ENCODE data around the gene PCDHB12.
"Not testable (repeated sequence)": the region's sequence is repeated elsewhere in the genome, so short reads cannot be mapped to it uniquely, and the experiment has no call there.

The PCDHB12 gene

DNA sequence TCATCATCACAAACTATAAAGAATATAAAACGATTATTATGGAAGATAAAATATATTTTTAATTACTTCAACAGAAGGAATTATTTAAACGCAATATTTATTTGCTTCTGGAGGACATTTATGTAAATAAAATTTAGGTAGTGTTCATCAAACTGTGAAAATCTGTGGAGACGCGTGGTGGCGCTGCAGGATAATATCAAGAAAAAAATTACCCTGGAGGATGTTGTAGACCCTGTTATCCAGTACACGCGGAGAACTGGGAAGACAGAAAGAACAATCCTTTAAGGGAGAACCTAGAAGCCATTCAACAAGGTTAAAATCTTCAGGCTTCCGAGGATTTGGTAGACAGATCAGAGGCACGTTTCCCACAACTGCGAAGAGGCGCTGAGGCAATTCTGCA, at the start of gene PCDHB12:
TSS of gene PCDHB12 (plus strand) at position 242 of the 400 bp plus-strand sequence. CDS start 189 bp downstream, outside the sequence.
- DNase-seq = no peak

DNA sequence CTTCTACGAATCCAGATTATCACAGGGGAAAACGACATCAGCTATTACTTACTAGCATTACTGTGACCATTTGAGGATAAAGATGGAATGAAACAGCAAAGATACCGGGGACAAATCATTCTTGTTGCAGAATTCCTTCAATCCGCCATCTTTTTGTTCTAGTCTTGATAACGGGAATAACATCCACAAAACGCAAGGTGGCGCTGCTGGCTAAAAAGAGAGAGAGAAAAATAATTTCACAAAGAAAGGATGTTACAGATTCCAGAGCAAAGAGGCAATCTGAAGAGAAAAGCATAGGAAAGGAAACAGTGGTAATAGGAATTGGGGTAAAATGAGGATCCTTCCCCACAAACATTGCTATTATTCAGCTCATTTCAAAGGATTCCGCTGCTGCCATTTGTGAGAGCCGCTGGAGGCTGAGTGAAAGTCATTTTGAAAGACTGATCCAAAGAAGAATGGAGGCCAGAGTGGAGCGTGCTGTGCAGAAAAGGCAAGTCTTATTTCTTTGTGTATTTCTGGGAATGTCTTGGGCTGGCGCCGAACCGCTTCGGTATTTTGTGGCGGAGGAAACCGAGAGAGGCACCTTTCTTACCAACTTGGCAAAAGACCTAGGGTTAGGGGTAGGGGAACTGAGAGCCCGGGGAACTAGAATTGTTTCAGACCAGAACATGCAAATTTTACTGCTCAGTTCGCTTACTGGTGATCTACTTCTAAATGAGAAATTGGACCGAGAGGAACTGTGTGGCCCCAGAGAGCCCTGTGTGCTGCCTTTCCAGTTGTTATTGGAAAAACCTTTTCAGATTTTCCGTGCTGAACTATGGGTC, 35.9 kb upstream of the PCDHB12 start, which contains the start of gene PCDHB7:
TSS of gene PCDHB7 (plus strand) at position 264 of the 824 bp plus-strand sequence. CDS start at position 456, 192 bp downstream.
- no peak for DNase-seq

DNA sequence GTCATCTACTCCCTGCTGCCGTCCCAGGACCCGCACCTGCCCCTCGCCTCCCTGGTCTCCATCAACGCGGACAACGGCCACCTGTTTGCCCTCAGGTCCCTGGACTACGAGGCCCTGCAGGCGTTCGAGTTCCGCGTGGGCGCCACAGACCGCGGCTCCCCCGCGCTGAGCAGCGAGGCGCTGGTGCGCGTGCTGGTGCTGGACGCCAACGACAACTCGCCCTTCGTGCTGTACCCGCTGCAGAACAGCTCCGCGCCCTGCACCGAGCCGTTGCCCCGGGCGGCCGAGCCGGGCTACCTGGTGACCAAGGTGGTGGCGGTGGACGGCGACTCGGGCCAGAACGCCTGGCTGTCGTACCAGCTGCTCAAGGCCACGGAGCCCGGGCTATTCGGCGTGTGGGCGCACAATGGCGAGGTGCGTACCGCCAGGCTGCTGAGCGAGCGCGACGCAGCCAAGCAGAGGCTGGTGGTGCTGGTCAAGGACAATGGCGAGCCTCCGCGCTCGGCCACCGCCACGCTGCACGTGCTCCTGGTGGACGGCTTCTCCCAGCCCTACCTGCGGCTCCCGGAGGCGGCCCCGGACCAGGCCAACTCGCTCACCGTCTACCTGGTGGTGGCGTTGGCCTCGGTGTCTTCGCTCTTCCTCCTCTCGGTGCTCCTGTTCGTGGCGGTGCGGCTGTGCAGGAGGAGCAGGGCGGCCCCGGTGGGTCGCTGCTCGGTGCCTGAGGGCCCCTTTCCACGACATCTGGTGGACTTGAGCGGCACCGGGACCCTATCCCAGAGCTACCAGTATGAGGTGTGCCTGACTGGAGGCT, 34.0 kb upstream of the PCDHB12 start:
- DNase-seq = not testable (repeated sequence)

DNA sequence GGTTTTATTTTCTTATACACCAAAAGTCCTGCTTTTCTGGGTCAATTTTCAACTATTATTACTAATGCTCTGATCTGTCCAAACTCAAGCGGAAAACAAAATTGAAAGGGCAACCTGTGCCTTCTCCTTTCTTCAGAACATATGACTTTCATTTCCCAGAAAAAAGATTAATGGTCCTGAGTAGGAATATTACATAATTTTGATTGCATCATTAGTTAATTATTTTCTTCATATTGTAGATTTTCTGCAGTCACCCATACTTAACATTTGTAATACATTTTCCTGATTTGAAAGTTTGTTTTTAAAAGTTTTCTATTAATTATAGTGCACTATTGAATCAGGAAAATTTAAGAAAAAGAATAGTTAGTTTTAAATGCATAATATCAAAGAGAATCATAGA, 32.6 kb upstream of the PCDHB12 start:
- no peak for DNase-seq

DNA sequence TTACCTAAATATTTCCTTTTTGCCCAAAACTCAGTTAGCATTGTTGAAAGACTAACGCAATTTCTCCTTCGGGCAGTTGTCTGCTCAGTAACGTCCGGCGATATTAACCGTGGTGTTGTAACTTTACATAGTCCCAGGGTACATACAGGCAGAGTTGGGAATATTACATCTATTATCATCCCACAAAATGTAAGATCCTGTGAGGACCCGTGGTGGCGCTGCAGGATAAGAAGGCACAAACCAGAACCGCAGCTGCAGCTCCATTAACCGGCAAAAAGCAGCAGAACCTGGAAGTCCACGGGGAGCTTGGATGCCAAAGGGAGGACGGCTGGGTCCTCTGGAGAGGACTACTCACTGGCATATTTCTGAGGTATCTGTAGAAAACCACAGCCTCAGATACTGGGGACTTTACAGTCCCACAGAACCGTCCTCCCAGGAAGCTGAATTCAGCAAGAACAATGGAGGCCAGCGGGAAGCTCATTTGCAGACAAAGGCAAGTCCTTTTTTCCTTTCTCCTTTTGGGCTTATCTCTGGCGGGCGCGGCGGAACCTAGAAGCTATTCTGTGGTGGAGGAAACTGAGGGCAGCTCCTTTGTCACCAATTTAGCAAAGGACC, 30.8 kb upstream of the PCDHB12 start, which contains the start of gene PCDHB8:
TSS of gene PCDHB8 (plus strand) at position 214 of the 615 bp plus-strand sequence. CDS start at position 459, 245 bp downstream.
- not testable (repeated sequence) for DNase-seq

DNA sequence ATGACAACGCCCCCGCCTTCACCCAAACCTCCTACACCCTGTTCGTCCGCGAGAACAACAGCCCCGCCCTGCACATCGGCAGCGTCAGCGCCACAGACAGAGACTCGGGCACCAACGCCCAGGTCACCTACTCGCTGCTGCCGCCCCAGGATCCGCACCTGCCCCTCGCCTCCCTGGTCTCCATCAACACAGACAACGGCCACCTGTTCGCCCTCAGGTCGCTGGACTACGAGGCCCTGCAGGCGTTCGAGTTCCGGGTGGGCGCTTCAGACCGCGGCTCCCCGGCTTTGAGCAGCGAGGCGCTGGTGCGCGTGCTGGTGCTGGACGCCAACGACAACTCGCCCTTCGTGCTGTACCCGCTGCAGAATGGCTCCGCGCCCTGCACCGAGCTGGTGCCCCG, 29.1 kb upstream of the PCDHB12 start:
- DNase-seq = not testable (repeated sequence)

DNA sequence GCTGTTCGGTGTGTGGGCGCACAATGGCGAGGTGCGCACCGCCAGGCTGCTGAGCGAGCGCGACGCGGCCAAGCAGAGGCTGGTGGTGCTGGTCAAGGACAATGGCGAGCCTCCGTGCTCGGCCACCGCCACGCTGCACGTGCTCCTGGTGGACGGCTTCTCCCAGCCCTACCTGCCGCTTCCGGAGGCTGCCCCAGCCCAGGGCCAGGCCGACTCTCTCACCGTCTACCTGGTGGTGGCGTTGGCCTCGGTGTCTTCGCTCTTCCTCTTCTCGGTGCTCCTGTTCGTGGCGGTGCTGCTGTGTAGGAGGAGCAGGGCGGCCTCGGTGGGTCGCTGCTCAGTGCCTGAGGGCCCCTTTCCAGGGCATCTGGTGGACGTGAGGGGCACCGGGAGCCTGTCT, 28.6 kb upstream of the PCDHB12 start:
- not testable (repeated sequence) for DNase-seq

DNA sequence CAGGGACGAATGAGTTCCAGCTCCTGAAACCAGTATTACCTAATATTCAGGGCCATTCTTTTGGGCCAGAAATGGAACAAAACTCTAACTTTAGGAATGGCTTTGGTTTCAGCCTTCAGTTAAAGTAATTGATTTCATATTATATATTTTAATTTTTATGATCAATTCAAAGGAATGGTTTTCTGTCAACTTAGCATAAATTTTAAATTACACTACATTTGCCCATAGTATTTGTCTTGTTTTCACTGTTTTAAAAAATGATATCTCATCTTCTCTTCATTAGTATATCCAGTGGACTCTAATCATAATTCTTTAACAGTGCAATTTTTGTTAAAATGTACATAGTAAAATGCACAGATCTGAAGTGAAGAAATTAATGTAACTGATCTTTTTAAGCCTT, 28.2 kb upstream of the PCDHB12 start:
- DNase-seq = no peak

DNA sequence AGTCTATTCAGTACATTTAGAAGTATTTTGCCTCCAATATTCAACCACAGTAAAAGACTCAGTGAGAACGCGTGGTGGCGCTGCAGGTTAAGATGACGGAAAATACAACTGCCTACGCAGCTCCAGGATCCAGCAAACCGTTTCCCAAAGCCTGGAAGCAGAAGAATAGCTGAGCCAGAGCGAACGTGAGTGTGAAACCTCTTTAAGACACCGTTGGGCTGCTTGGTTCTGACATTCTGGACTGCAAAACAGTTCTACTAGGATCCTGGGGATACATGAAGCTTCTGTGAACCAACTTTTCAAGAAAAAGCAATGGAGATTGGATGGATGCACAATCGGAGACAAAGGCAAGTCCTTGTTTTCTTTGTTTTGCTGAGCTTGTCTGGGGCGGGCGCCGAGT, 26.3 kb upstream of the PCDHB12 start, which contains the start of gene PCDHB16:
TSS of gene PCDHB16 (plus strand) at position 140 of the 400 bp plus-strand sequence. CDS start at position 313, 173 bp downstream.
- DNase-seq = no peak

DNA sequence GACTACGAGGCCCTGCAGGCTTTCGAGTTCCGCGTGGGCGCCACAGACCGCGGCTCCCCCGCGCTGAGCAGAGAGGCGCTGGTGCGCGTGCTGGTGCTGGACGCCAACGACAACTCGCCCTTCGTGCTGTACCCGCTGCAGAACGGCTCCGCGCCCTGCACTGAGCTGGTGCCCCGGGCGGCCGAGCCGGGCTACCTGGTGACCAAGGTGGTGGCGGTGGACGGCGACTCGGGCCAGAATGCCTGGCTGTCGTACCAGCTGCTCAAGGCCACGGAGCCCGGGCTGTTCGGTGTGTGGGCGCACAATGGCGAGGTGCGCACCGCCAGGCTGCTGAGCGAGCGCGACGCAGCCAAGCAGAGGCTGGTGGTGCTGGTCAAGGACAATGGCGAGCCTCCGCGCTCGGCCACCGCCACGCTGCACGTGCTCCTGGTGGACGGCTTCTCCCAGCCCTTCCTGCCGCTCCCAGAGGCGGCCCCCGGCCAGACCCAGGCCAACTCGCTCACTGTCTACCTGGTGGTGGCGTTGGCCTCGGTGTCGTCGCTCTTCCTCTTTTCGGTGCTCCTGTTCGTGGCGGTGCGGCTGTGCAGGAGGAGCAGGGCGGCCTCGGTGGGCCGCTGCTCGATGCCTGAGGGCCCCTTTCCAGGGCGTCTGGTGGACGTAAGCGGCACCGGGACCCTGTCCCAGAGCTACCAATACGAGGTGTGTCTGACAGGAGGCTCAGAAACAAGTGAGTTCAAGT, 24.2 kb upstream of the PCDHB12 start:
- DNase-seq = not testable (repeated sequence)

DNA sequence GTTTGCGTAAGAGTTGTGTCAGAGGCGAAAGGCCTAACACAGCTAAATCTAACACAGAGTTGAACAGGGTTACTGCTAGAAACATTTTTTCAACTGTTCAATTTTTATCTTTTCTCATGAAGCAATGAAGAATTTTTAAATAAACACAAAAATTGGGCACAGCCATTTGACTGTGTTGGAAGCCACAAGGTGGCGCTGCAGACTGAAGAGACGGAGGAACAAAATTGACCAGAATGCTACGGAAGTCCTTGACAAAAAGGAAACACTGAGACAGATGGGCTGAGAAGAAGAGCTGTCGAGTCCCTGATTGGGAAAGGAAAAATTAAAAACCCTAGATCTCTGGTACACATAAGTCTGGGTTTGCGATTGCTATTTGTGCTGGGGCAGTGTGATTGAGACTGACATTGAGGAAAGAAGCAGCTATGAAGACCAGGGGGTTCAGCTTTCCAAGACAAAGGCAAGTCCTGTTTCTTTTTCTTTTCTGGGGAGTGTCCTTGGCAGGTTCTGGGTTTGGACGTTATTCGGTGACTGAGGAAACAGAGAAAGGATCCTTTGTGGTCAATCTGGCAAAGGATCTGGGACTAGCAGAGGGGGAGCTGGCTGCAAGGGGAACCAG, 21.5 kb upstream of the PCDHB12 start, which contains the start of gene PCDHB9:
TSS of gene PCDHB9 (plus strand) at position 265 of the 616 bp plus-strand sequence. CDS start at position 423, 158 bp downstream.
- DNase-seq = peak; percentile 55

DNA sequence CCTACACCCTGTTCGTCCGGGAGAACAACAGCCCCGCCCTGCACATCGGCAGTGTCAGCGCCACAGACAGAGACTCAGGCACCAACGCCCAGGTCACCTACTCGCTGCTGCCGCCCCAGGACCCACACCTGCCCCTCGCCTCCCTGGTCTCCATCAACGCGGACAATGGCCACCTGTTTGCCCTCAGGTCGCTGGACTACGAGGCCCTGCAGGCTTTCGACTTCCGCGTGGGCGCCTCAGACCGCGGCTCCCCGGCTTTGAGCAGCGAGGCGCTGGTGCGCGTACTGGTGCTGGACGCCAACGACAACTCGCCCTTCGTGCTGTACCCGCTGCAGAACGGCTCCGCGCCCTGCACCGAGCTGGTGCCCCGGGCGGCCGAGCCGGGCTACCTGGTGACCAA, 19.8 kb upstream of the PCDHB12 start:
- DNase-seq = not testable (repeated sequence)

DNA sequence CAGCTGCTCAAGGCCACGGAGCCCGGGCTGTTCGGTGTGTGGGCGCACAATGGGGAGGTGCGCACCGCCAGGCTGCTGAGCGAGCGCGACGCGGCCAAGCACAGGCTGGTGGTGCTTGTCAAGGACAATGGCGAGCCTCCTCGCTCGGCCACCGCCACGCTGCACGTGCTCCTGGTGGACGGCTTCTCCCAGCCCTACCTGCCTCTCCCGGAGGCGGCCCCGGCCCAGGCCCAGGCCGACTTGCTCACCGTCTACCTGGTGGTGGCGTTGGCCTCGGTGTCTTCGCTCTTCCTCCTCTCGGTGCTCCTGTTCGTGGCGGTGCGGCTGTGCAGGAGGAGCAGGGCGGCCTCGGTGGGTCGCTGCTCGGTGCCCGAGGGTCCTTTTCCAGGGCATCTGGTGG, 19.4 kb upstream of the PCDHB12 start:
- DNase-seq = not testable (repeated sequence)

DNA sequence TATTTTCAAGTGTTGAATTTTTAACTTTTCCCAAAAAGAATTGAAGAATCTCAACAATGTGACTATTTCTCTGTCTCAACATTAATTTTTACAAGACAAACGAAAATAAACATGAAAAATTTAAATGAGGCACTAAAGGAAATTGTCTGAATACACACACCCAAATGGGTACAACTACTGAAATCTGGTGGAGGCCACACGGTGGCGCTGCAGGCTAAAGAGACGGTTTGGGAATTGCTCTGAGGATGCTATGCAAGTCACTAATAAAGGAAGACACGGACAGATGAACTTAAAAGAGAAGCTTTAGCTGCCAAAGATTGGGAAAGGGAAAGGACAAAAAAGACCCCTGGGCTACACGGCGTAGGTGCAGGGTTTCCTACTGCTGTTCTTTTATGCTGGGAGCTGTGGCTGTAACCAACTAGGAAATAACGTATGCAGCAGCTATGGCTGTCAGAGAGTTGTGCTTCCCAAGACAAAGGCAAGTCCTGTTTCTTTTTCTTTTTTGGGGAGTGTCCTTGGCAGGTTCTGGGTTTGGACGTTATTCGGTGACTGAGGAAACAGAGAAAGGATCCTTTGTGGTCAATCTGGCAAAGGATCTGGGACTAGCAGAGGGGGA, 16.3 kb upstream of the PCDHB12 start, which contains the start of gene PCDHB10:
TSS of gene PCDHB10 (plus strand) at position 244 of the 616 bp plus-strand sequence. CDS start at position 444, 200 bp downstream.
- DNase-seq = no peak

DNA sequence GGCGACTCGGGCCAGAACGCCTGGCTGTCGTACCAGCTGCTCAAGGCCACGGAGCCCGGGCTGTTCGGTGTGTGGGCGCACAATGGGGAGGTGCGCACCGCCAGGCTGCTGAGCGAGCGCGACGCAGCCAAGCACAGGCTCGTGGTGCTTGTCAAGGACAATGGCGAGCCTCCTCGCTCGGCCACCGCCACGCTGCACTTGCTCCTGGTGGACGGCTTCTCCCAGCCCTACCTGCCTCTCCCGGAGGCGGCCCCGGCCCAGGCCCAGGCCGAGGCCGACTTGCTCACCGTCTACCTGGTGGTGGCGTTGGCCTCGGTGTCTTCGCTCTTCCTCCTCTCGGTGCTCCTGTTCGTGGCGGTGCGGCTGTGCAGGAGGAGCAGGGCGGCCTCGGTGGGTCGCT, 14.2 kb upstream of the PCDHB12 start:
- not testable (repeated sequence) for DNase-seq

DNA sequence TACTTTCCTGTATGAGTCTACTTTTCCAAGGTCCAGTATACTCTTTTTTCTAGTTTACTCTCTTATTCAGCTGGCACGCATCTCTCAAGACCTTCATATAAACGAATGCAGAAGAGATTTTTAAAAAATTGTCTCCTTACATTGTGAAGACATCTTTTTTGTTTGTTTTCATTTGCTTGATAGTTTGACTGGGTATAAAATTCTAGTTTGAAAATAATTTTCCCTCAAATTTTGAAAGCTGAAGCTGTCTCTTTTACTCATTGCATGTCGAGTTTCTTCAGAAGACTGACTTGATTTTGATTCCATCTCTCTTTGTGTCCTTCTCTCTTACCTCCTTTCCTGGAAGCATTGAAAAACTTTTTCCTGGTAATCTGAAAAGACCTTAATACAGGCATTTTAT, 12.2 kb upstream of the PCDHB12 start:
- DNase-seq = no peak

DNA sequence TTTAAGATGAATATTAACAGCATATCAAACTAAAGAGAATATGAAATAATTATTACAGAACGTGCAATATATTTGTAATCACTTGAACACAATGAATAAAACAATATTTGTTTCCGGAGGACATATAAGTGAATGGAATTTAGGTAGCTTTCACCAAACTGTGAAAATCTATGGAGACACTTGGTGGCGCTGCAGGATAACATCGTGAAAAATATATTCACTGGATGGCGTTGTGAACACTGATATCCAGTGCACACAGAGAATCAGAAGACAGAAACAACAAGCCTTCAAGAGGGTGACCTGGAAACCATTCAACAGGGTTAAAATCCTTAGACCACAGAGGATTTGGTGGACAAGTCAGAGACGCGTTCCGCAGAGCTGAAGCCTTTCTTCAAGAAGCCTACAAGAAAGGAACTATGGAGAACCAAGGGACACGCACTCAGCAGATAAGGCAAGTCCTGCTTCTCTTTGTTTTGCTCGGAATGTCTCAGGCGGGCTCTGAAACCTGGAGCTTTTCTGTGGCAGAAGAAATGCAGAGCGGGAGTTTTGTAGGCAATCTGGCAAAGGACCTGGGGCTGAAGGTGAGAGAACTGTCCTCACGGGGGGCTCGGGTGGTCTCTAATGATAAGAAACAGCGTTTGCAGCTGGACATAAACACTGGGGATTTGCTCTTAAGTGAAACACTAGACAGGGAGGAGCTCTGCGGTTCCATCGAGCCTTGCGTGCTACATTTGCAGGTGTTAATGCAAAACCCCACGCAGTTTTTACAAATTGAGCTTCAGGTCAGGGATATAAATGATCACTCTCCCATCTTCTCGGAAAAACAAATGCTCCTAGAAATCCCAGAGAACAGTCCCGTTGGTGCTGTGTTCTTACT, 8.9 kb upstream of the PCDHB12 start, which contains the start of gene PCDHB11:
TSS of gene PCDHB11 (plus strand) at position 269 of the 877 bp plus-strand sequence. CDS start at position 417, 148 bp downstream.
- DNase-seq = no peak

DNA sequence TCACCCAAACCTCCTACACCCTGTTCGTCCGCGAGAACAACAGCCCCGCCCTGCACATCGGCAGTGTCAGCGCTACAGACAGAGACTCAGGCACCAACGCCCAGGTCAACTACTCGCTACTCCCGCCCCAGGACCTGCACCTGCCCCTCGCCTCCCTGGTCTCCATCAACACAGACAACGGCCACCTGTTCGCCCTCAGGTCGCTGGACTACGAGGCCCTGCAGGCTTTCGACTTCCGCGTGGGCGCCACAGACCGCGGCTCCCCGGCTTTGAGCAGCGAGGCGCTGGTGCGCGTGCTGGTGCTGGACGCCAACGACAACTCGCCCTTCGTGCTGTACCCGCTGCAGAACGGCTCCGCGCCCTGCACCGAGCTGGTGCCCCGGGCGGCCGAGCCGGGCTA, 7.4 kb upstream of the PCDHB12 start:
- not testable (repeated sequence) for DNase-seq

DNA sequence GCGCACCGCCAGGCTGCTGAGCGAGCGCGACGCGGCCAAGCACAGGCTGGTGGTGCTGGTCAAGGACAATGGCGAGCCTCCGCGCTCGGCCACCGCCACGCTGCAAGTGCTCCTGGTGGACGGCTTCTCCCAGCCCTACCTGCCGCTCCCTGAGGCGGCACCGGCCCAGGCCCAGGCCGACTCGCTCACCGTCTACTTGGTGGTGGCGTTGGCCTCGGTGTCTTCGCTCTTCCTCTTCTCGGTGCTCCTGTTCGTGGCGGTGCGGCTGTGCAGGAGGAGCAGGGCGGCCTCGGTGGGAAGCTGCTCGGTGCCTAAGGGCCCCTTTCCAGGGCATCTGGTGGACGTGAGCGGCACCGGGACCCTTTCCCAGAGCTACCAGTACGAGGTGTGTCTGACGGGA, 6.9 kb upstream of the PCDHB12 start:
- not testable (repeated sequence) for DNase-seq

DNA sequence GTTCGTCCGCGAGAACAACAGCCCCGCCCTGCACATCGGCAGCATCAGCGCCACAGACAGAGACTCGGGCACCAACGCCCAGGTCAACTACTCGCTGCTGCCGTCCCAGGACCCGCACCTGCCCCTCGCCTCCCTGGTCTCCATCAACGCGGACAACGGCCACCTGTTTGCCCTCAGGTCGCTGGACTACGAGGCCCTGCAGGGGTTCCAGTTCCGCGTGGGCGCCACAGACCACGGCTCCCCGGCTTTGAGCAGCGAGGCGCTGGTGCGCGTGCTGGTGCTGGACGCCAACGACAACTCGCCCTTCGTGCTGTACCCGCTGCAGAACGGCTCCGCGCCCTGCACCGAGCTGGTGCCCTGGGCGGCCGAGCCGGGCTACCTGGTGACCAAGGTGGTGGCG, 1.8 kb downstream of the PCDHB12 start:
- DNase-seq = not testable (repeated sequence)
